Measurements from ENCODE around the gene TTC27. TPM values are rescaled to one million over a fixed set of nuclear protein-coding genes. Genes with fewer than 3 reads are reported as not detected.

Gene TTC27
- polyA plus RNA-seq, 1 donor (not counting 4 experiments of a cell fraction or from before 2014, with no cell fraction given): 28.7 TPM

DNA sequence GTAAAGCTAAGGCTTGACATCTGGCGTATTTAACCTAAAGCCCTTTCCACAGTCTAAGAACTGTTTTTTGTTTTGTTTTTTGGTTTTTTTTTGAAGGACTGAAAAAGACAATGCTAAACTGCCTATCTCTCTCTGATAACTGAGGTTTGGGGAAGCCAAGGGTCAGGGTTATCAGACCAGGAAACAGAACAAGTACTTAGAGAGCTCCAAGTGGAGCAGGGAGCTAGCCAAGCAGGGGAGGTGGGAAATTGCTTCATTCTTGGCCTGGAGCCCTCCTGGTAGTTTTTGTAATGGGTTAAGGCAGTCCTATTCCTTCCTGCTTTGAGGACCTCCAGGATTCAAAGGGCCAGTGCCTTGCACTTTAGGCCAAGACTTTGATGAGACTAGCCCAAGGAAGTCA lies 164.6 kb downstream of the TTC27 start:
- no peak overlapping the region for H3K9ac ChIP-seq (ENCODE audit: control insufficient read depth, extremely low read depth, insufficient read depth, low read length)
- no peak overlapping the region for H3K4me2 ChIP-seq (ENCODE audit: control insufficient read depth, extremely low read depth, insufficient read depth, low read depth, low read length)
- DNase-seq (ENCODE audit: low read depth, low spot score): no peak
- H3K36me3 ChIP-seq (ENCODE audit: control insufficient read depth in 2 of 2, extremely low read depth in 1 of 2, insufficient read depth in 2 of 2, low read length in 2 of 2): no peaks in the 10 kb centered on the region
- no peaks in the 10 kb centered on the region for H3K4me1 ChIP-seq (ENCODE audit: control insufficient read depth, extremely low read depth, insufficient read depth, low read length)
- dilution Hi-C loops (cut with MboI; ENCODE audit: extremely low pct_ligation_motif_present, low sequenced_read_pairs): no loop called here
- no peaks in the 10 kb centered on the region for H3K9me3 ChIP-seq (ENCODE audit: control insufficient read depth, low read depth, low read length)
- H3K79me2 ChIP-seq (ENCODE audit: control insufficient read depth, insufficient read depth, low read length): no peaks in the 10 kb centered on the region
- no peak overlapping the region for H2AFZ ChIP-seq (ENCODE audit: control insufficient read depth, low read length)
- no peaks in the 10 kb centered on the region for H4K20me1 ChIP-seq (ENCODE audit: control insufficient read depth, extremely low read depth, insufficient read depth, low read length)
- no peaks in the 10 kb centered on the region for H3K9me1 ChIP-seq (ENCODE audit: control insufficient read depth, extremely low read depth, insufficient read depth, low read length)
- no peak for FAIRE-seq
- no peak overlapping the region for H3K27ac ChIP-seq (ENCODE audit: control insufficient read depth, insufficient read depth, low read length)
- H3K27me3 ChIP-seq (ENCODE audit: control insufficient read depth, extremely low read depth, insufficient read depth, low read length): no peaks in the 10 kb centered on the region
- no peak overlapping the region for H3K4me3 ChIP-seq (ENCODE audit: control insufficient read depth in 2 of 3, extremely low read depth in 1 of 3, insufficient read depth in 2 of 3, low read depth in 1 of 3, low read length in 3 of 3)
- TF ChIP-seq, protein P1, sequence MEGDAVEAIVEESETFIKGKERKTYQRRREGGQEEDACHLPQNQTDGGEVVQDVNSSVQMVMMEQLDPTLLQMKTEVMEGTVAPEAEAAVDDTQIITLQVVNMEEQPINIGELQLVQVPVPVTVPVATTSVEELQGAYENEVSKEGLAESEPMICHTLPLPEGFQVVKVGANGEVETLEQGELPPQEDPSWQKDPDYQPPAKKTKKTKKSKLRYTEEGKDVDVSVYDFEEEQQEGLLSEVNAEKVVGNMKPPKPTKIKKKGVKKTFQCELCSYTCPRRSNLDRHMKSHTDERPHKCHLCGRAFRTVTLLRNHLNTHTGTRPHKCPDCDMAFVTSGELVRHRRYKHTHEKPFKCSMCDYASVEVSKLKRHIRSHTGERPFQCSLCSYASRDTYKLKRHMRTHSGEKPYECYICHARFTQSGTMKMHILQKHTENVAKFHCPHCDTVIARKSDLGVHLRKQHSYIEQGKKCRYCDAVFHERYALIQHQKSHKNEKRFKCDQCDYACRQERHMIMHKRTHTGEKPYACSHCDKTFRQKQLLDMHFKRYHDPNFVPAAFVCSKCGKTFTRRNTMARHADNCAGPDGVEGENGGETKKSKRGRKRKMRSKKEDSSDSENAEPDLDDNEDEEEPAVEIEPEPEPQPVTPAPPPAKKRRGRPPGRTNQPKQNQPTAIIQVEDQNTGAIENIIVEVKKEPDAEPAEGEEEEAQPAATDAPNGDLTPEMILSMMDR (optimal IDR thresholded peaks at IDR 0.05 in 1 of 3, IDR thresholded peaks at IDR 0.05 in 1 of 3, conservative IDR thresholded peaks at IDR 0.05 in 1 of 3; ENCODE audit: extremely low read depth in 1 of 3, insufficient read depth in 2 of 3, low read length in 3 of 3): no peak

GRCh38 chr2:32798829-32799228 lies 171.0 kb downstream of the TTC27 start:
- Histone ChIP-seq H3K36me3 (ENCODE audit: control insufficient read depth in 2 of 2, extremely low read depth in 1 of 2, insufficient read depth in 2 of 2, low read length in 2 of 2) (no peaks in the 10 kb centered on the region), H3K9ac (ENCODE audit: control insufficient read depth, extremely low read depth, insufficient read depth, low read length) (no peak overlapping the region), H3K9me3 (ENCODE audit: control insufficient read depth, low read depth, low read length) (no peaks in the 10 kb centered on the region), H3K79me2 (ENCODE audit: control insufficient read depth, insufficient read depth, low read length) (no peaks in the 10 kb centered on the region), H3K4me2 (ENCODE audit: control insufficient read depth, extremely low read depth, insufficient read depth, low read depth, low read length) (no peak overlapping the region), H3K27me3 (ENCODE audit: control insufficient read depth, extremely low read depth, insufficient read depth, low read length) (no peaks in the 10 kb centered on the region), H3K4me3 (ENCODE audit: control insufficient read depth in 2 of 3, extremely low read depth in 1 of 3, insufficient read depth in 2 of 3, low read depth in 1 of 3, low read length in 3 of 3) (no peak overlapping the region), H4K20me1 (ENCODE audit: control insufficient read depth, extremely low read depth, insufficient read depth, low read length) (no peaks in the 10 kb centered on the region), H2AFZ (ENCODE audit: control insufficient read depth, low read length) (no peak overlapping the region), H3K4me1 (ENCODE audit: control insufficient read depth, extremely low read depth, insufficient read depth, low read length) (no peaks in the 10 kb centered on the region), H3K9me1 (ENCODE audit: control insufficient read depth, extremely low read depth, insufficient read depth, low read length) (no peaks in the 10 kb centered on the region), H3K27ac (ENCODE audit: control insufficient read depth, insufficient read depth, low read length) (no peak overlapping the region)
- DNase-seq (ENCODE audit: low read depth, low spot score) (no peak), FAIRE-seq (no peak)
- no peak for TF ChIP-seq EZH2 (IDR thresholded peaks at IDR 0.05; ENCODE audit: low read length)
- TF ChIP-seq, protein P1 (optimal IDR thresholded peaks at IDR 0.05 in 1 of 3, IDR thresholded peaks at IDR 0.05 in 1 of 3, conservative IDR thresholded peaks at IDR 0.05 in 1 of 3; ENCODE audit: extremely low read depth in 1 of 3, insufficient read depth in 2 of 3, low read length in 3 of 3): no peak
- dilution Hi-C loops (cut with MboI; ENCODE audit: extremely low pct_ligation_motif_present, low sequenced_read_pairs): no loop called here

Measured in keratinocyte (primary cell).